NOMO-1 (cell line): ENCODE results near the gene NRP2.

Source experiments
- DNase-seq, 2 experiments: peaks; one replicate each; lab custom pipeline; 2025; ENCODE audit not compliant: unreplicated experiment in 2 of 2; lab: John Stamatoyannopoulos, UW

Gene NRP2

DNA sequence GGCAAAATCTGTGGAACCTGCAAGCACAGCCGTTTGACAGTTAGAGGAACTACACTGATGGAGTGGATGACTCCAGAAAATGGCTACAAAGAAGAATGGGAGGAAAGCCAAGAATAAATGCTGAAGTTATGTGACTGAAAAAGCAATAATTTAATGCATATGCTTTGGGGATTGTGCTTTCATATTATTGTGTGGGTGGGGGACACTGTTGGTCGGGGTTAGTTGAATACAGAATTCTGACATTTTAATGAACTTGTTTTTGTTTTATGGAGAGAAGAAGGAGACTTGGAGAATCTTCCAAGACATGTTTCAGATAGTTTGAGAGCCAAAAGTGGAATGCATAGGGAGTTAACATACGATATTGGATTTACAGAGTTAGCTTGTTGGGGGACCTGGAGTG, 68.5 kb downstream of the NRP2 start:
- no peak for DNase-seq

DNA sequence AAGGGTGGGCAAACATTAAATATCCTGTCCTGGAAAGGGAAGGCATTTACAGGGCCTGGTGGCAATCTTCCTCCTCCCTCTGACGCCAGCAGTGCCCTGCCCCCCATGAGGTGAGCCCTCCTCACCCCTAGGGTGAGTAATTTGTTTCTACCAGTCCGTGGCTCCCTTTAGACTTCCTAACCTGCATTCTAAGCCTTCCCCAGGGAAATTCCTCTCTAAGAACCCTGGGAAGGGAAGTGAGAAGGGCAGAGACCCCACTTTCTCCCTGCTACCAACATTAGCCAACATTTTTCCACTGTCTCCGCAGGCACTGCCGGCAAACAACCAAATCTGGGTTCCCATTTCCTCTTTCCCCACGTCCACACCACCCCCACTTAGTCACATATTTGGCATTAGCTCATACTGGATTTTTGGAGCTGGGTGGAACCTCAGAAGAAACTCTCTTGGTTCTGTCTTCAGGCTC, 69.3 kb downstream of the NRP2 start:
- no peak for DNase-seq

DNA sequence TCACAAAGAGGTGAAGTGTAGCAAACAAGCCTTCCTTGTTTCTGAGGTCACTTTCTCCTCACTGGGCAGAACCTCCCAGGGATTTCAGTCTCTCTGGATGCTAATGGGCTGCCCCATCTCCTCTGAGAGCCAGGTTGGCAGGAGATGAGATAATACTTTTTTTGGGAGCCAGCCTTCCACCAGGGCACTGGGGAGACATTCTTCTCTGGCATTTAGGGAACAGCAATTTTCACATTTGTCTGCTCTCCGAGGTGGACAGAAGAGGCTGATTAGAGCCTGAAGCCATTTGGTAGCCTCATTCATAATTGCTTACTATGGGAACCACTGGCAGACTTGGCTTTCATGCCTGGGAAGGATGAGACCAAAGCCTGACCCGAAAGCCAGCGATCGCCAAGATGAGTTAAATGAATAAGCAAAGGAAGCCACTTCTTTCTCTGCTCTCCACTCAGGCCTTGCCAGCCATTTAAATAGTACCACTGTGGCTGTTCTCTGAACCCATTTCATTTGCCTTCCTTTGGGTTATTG, 70.1 kb downstream of the NRP2 start:
- no peak for DNase-seq

GRCh38 chr2:205752924-205753323, 70.6 kb downstream of the NRP2 start:
- DNase-seq: no peak

- no peak for DNase-seq
Measured at GRCh38 chr2:205754285-205754923, 72.1 kb downstream of the NRP2 start.

DNA sequence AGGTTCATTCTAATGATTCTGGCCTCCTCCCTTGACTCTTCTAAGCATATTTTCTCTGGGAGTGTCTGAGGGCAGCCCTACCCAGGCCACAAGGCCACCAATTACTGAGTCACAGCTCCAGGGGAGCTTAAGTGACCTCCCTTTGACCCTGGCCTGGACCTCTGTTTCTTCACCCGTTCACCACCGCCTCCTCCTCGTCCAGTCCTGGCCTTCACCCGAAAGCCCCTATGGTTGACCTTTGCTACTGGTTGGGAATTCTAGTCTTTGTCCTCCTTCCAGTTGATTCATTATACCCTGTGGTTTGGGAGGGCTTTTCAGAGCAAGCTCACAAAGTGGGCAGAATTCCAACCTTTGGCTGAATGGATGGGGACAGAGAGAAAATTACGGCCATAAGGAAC, 72.6 kb downstream of the NRP2 start:
- no peak for DNase-seq

DNA sequence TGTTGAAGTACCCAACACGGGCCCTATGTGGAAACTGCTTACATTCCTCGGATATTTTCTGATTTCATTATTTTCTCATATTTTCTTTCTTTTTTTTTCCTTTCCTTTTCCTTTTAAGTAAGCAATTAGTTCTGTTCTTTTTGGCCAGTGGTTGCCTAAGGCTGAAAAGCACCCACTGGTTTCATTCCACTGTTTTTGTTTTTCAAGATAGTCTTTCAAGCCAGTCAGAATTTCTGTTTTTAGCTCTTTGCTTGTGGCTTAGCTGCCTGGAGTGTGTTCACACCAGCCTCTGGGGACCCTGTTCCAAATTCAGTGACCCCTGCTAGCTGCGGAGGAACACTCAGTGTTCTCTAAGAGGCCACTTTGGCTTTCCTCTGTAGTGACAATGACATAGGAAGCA, 73.6 kb downstream of the NRP2 start:
- no peak for DNase-seq

- no peak for DNase-seq
Measured at GRCh38 chr2:205757271-205757670, 75.0 kb downstream of the NRP2 start.

DNA sequence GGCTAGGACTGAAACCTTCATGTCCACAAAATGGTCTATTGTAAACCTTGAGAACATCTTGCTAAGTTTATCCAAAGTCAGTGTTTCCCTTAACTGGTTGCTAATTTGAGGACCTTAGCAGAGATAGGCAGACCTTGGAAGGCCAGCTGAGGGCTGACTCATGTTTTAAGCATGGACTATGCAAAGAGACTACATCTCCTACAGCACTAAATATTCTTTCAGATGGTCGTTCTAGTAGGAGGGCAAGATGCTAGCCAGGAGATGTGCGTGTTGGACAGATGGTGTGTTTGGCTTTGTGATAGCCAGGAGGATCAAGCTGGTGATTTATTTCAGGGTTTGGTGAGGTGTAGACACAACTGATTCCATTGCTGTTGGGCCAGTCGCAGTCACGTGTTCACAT, 75.8 kb downstream of the NRP2 start:
- DNase-seq: no peak

DNA sequence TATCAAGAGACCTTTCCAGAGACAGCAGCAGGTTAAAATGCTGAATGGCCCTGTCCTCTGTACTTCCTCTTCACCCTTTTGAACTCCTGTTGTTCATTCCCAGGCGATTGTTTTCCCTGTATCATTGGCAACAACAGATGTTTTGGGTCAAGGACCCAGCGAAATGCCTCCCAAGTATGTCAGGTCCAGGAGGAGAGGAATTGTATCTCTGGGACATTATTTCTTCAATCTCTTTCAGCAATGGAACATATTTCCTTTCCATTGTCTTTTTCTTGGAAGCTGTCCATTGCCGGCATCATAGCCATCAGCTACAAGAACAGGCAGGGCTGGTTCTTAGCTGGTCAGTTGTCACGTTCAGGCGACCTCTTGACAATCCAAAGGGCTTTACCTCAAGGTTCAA, 76.2 kb downstream of the NRP2 start:
- no peak for DNase-seq

DNA sequence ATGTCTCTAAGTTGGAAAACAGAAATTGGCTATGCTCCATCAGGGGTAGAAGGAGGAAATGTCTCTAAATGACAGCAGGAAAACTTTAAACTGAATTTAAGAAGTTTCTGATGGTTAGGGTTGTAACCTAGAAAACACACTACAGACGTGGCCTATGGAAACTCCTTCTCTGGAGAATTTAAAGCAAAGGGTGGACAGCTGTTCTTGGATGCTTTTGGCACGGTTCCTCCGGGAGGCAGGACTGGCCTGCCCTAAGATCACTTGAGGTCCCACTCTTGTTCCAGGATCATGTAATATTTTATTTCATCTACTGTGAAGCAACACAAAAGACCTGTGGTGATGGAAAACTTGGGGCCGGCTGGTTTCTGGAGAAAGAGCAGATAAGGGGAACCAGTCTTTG, 77.0 kb downstream of the NRP2 start:
- no peak for DNase-seq

DNA sequence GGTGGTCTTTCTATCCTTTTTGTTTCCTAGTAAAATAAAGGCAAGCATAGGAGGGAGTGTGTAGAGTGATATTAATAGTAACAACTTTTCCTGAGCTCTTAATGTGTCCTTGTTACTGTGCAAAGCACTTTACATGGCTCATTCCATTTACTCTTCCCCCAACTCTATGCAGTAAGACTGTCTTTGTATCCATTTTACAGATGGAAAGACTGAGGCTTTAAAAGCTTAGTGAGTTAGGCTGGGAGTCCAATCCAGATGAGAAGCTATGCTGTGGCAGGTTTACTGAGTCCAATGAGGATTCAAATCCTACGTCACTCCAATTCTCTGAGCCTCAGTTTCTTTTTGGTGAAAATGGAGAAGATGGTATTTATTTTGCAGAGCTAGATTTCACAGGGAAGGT, 77.4 kb downstream of the NRP2 start:
- no peak for DNase-seq

DNA sequence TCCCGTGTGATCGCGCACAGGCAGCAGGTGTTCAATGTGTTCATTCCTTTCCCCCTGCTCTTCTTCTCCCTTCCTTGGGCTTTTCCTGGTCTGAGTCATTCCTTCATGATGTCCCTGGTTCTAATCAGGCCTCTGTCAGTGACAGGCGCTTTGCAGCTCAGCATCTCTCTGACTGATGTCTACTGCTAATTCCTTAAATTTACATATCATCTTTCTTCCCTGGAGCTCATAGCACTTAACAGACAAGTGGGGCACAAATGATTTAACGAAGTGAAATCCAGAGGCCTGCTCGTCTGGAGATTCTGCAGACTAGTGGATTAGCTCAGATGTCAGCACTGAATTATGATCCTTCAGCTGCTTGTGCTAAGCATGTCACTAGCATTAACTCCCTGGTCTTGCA, 77.9 kb downstream of the NRP2 start:
- no peak for DNase-seq

DNA sequence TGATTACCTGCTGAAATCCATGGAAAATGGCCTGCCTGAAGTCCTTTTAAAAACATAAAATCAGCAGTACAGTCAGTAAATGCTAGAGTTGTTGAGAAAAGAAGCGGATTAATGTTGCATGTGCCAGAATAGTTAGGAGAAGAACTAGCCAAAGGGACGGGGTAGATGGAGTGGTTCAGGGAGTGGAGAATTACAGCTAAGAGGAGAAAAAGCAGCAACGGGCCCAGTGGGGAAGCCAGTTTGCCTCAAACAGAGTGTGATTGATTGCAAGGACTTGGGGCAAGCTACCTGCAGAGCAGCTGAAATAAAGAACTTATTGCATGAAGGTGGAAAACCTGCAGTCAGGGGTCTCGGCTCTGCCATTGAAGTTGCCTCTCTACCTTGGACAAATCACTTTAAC, 79.1 kb downstream of the NRP2 start:
- no peak for DNase-seq

DNA sequence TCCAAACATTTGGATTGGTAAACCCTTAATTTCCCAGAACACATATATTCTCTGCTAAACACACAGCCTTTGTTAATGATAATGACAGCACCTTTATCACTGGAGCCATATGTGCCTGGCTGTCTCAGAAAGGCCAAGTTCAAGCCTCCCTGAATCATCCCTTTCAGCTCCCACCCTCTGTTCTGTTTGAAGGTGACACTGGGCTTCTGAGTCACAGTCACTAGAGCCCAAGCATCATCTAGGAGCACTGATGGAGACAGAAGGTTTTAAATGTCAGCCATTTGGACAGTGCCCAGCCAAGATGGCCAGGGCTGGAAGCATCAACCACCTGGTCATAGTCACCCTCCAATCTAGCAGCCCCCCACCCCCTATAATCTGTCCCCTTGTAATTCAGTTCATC, 80.6 kb downstream of the NRP2 start:
- DNase-seq: no peak

DNA sequence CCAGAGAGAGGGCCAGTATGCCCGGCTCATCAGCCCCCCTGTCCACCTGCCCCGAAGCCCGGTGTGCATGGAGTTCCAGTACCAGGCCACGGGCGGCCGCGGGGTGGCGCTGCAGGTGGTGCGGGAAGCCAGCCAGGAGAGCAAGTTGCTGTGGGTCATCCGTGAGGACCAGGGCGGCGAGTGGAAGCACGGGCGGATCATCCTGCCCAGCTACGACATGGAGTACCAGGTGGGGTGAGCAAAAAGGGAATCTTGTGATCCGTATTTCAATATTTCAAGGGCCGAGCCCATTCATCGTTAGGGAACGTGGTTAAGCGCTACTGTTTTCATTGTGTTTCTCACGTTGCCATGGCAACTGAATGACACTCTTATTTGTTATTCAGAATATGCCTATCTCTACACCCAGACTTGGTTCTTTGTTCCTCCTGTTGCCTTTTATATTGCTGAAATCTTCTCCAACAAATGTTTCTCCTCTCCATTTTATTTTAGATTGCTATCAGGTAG, 81.5 kb downstream of the NRP2 start:
- peak in 1 of 2 experiments; percentile 15 for DNase-seq

- no peak for DNase-seq
Measured at GRCh38 chr2:205764270-205764746, 82.0 kb downstream of the NRP2 start.

DNA sequence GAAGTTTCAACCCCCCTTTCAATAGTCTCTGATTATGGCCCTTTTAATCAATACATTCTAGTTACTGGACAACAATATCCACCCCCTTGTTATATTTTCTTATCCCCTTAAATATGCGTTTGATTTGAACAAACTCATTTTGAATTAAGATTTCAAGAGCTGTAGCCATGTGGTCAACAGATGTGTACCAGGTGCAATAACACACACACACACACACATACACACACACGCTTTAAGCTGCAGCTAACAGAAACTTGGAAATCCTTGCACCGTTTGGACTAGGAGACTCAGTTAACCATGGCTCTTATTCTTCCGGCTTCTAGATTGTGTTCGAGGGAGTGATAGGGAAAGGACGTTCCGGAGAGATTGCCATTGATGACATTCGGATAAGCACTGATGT, 82.8 kb downstream of the NRP2 start:
- no peak for DNase-seq

DNA sequence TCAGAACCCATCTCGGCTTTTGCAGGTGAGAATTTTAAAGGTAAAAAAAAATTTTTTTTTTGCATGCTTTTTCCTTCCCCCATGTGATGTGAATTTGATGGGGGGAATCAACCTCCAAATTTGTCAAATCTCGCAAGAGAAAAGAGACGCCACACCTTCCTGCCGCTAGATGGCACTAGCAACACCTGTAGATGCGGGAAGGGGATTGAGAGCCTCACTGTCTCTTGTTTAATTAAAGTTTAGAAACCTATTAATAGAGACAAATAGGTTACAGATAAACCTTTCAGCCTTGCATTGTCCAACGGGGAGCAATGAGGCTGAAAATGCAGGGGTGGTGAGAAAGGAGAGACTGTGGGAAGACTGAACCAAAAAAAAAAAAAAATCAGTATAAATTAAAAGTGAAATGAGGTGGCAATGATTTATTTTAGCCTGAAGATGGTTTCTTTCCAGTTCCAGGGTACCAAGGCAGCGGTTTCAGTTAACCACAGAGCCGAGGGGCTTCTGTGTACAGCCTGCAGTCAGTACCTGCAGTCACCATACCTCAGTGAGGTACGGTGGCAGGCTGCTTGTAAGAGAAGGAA, 84.6 kb downstream of the NRP2 start:
- DNase-seq: peak; percentile 26 to 44

DNA sequence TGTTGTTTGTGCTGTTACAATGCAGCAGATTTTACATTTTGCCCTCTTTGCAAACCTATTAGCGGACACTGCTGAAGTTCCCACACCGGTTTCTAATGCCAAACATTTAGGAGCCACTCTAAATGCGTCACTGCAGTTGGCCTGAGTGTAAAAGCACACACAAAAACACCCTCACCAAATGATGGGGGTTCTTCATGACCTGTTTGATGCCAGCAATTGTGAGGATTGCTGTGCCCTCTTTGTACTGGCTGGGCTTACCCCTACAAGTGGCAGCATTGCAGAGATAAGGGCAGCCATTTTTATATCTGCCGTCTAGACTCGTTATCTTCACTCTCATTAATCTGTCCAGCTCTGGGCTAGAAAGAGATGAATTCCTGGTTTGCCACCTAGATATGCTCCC, 85.3 kb downstream of the NRP2 start:
- DNase-seq: no peak

- DNase-seq: no peak
Measured at GRCh38 chr2:205768341-205768740, 86.0 kb downstream of the NRP2 start.

GRCh38 chr2:205768815-205769494, 86.7 kb downstream of the NRP2 start:
- DNase-seq: no peak
